M059J (cell line): Measurements from ENCODE around the gene PI4K2B. TPM values are rescaled to one million over a fixed set of nuclear protein-coding genes. Genes with fewer than 3 reads are reported as not detected.
"Not testable (repeated sequence)": the region's sequence is repeated elsewhere in the genome, so short reads cannot be mapped to it uniquely, and the experiment has no call there.

Experiments used
- DNase-seq: peaks from one replicate; pipeline ENCODE4 v3.0.0-alpha.2; 2012; ENCODE audit warnings: low read depth
- total RNA-seq: library from RNA; depleted of rRNA; stranded (reverse); fragments of >200 nt; shearing (Covaris generic); gene quantifications from 2 replicates; pipeline ENCODE4 v1.2.3, GENCODE V29; 2014

Gene PI4K2B
- total RNA-seq, 1 experiment from 2014 or later = 56.2 TPM

DNA sequence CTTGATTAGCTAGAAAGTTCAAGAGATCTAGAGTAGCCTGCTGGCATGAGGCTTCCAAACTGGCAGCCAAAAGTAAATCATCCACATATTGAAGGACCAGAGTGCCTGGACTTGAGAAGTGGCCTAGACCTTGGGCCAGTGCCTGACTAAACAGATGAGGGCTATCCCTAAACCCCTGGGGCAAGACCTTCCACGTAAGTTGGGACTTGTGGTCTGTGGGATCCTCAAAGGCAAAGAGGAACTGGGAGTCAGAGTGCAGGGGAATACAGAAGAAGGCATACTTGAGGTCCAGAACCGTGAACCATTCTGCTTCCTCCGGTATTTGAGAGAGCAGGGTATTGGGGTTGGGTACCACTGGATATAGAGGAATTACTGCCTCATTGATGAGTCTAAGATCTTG lies 8.4 kb downstream of the PI4K2B start:
- DNase-seq = not testable (repeated sequence)

DNA sequence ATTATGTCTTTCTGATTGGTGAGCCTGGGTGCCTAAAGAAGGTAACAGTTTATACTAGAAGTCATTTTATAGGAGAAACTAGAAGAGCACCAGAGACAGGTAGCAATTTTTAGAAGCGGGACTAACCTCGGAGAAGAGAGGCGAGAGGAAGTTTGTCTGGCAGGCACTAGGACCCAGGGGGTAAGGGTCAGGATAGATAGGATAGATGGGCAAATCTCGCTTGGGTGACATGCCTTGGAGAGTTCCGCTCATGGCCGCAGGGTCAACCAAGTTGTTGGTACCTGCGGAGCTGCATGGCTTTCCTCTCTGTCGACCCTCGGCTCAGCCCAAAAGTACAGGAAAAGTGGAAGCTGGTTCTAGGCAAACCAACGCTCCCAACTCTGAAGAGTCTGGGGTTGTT lies 11.3 kb downstream of the PI4K2B start:
- DNase-seq = no peak

DNA sequence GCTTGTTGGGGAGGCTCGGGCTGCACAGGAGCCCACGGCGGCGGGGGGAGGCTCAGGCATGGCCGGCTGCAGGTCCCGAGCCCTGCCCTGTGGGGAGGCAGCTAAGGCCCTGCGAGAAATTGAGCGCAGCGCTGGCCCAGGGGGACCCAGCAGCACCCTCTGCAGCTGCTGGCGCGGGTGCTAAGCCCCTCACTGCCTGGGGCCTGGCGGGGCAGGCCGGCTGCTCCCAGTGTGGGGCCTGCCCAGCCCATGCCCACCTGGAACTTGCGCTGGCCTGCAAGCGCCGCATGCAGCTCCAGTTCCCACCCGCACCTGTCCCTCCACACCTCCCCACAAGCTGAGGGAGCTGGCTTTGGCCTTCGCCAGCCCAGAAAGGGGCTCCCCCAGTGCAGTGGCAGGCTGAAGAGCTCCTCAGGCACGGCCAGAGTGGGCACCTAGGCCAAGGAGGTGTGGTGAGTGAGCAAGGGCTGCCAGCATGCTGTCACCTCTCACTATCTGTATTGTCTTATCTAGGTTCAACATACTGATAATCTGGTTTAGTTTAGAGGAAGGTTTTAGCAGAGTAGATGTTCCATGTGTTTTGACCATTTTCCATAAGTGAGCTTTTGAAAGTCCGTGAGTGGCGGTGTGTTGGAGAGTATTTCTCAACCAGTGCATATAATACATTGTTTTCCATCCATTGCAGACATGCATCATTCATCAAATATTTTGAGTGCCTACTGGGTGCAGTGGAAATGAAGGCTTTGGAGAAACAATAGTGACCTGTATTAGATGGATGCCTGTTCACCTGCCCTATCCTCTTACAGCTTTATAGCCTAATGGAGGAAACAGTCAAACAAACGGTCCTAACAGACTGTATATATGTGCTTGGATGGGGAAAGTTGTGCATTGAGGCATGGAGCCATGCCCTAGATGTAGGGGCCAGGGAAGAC lies 13.1 kb downstream of the PI4K2B start:
- no peak for DNase-seq

DNA sequence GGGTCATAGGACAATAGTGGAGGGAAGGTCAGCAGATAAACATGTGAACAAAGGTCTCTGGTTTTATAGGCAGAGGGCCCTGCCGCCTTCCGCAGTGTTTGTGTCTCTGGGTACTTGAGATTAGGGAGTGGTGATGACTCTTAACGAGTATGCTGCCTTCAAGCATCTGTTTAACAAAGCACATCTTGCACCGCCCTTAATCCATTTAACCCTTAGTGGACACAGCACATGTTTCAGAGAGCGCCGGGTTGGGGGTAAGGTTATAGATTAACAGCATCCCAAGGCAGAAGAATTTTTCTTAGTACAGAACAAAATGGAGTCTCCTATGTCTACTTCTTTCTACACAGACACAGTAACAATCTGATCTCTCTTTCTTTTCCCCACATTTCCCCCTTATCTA lies 15.0 kb downstream of the PI4K2B start:
- DNase-seq = not testable (repeated sequence)

DNA sequence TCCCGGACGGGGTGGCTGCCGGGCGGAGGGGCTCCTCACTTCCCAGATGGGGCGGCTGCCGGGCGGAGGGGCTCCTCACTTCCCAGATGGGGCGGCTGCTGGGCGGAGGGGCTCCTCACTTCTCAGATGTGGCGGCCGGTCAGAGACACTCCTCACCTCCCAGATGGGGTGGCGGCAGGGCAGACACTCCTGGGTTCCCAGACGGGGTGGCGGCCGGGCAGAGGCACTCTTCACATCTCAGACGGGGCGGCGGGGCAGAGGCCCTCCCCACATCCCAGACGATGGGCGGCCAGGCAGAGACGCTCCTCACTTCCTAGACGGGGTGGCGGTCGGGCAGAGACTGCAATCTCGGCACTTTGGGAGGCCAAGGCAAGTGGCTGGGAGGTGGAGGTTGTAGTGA lies 15.7 kb downstream of the PI4K2B start:
- not testable (repeated sequence) for DNase-seq

DNA sequence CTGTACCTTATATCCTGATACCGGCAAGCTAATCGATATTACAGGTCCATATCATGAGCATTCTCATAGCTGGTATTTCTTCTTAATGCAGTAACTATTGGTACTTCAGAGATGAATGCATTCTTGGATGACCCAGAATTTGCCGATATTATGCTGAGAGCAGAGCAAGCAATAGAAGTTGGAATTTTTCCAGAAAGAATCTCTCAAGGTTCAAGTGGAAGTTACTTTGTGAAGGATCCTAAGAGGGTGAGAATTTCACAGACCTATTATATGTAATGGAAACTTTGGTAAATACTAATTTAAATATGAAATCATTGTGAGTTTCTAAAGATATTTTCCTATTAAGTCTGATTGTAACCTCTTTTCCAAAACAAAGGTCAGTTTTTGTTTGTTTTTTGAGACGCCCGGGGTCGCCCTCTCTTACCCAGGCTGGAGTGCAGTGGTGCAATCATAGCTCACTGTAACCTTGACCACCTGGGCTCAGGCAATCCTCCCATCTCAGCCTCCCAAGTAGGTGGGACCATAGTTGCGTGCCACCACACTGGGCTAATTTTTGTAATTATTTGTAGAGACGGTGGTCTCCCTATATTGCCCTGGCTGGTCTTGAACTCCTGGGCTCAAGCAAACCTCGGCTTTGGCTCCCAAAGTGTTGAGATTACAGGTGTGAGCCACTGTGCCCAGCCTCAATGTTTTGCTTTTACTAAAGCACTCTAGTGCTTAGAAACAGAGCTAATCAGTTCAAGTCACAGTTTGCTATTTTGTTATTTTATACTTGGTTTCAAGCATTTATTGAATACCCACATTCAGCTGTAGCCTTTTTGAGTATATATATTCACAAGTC lies 18.6 kb downstream of the PI4K2B start:
- no peak for DNase-seq

DNA sequence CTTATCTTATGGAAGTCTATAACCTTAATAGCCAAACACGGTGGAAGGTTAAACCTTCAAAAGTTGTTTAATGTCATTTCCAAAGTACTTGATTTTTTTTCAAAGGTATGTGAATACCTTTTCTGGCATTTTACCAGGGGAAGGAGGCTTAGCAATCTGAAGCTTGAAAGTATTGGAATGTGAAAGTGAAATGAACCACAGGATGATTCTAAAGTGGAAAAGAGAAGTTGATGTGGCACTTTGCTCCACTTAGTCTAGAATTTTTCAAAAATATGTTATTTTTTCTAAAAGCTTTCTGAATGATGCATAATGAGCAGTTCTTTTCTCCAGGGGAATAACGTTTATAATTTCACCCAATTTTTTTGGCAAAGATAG lies 19.2 kb downstream of the PI4K2B start:
- peak; percentile 39 for DNase-seq

DNA sequence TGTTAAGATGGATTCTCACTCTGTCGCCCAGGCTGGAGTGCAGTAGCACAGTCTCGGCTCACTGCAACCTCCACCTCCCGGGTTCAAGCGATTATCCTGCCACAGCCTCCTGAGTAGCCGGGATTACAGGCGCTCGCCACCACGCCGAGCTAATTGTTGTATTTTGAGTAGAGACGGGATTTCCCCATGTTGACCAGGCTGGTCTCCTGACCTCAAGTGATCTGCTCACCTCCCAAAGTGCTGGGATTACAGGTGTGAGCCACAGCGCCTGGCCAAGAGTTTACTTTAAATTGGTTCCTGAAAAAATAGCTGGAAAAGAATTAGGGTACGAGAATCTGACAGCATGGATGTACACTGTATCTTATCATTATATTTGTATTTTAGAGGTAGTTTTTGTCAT lies 20.0 kb downstream of the PI4K2B start:
- DNase-seq = not testable (repeated sequence)

DNA sequence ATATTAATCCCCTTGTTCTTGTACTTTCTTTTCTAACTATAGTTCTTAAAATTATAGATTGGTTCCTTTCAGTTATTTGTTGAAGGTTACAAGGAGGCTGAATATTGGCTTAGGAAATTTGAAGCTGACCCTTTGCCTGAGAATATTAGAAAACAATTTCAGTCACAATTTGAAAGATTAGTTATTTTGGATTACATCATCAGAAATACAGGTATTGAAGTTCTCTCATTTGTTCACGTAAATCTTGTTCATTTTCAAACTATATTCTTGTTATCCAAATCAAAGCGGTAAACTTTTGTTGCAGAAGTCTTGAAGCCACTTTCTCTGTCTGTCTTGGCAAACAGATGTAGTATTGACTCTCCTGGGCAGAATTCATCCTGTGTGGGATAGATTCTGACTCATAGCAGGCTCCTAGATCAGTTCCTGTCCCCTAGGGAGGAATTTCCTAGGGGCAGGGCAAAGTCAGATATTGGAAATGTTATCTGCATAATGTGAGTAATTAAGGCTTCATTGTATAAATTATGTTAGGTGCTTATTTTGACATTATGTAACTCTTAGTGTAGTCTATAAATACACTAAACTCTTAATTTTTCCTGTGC lies 25.2 kb downstream of the PI4K2B start:
- peak; percentile 53 for DNase-seq

DNA sequence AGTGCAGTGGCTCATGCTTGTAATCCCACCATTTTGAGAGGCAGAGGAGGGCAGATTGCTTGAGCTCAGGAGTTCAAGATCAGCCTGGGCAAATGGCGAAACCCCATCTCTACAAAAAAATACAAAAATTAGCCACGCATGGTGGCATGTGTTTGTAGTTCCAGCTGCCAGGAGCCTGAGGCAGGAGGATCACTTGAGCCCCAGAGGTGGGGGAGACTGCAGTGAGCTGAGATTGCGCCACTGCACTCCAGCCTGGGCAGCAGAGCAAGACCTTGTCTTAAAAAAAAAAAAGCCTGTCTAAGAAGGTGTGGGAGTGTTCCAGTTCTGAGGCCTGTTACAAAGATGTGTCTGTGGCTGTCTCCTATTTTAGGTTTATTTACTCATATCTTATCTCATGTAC lies 38.0 kb downstream of the PI4K2B start:
- DNase-seq = no peak

DNA sequence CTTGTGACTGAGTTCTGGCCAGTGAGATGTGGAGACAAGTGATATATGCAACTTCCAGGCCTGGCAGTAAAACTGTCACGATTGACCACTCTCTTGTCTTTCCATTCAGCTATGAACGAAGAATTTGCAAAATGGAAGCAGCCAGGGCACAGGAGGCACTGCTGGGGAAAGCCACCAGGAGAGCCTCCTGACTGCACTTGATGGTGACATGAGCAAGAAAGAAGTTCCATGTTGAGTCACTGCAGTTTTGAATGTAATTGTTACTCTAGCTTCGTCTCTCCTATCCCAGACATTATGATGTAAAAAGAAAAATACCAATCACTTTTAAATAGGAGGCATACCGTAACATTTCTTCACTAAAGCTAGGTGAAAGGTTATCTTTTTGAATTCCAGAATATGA lies 46.4 kb downstream of the PI4K2B start:
- no peak for DNase-seq

DNA sequence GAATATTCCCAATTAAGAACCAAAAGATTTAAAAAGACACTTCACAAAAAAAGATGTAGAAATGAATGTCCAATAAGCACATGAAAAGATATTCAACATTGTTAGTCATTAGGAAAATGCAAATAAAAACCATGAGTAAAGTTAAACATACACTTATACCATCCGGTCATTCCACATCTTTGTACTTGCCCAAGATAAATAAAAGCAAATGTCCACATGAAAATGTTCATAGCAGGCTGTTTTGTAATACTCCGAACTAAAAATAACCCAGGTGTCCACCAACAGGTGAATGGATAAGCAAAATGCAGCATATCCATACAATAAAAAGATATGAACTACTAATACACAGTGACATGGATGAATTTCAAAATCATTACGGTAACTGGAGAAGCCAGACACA lies 50.1 kb downstream of the PI4K2B start:
- DNase-seq = no peak

DNA sequence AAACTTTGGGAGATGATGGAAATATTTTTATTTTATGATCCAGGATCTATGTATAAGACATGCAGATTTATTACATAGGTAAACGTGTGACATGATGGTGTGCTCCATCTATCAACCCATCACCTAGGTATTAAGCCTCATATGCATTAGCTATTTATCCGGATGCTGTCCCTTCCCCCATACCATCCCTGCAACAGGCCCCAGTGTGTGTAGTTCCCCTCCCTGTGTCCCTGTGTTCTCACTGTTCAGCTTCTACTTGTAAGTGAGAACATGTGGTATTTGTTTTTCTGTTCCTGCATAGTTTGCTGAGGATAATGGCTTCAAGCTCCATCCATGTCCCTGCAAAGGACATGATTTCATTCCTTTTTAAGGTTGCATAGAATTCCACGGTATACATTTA lies 50.6 kb downstream of the PI4K2B start:
- no peak for DNase-seq

DNA sequence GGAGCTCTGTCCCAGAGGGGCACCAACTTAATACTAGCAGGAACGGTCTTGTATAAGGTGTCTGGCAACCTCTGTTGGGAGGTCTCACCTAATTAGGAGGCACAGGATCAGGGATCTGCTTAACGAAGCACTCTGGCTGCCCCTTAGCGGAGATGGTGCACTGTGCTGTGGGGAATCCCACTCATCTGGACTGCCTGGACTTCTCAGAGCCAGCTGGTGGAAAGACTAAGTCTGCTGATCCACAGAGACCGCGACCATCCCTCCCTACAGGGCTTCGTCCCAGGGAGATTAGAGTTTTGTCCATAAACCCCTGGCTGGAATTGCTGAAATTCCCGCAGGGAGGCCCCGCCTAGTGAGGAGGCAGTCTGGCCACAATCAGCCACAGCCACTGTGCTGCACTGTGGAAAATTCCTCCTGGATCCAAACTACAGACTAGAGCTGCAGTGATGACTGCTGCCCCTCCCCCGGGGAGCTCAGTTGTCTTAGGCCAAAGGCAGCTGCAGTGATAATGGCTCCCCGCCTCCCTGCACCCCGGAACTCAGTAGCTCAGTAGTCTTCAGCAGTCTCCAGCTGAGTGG lies 56.7 kb downstream of the PI4K2B start:
- no peak for DNase-seq

DNA sequence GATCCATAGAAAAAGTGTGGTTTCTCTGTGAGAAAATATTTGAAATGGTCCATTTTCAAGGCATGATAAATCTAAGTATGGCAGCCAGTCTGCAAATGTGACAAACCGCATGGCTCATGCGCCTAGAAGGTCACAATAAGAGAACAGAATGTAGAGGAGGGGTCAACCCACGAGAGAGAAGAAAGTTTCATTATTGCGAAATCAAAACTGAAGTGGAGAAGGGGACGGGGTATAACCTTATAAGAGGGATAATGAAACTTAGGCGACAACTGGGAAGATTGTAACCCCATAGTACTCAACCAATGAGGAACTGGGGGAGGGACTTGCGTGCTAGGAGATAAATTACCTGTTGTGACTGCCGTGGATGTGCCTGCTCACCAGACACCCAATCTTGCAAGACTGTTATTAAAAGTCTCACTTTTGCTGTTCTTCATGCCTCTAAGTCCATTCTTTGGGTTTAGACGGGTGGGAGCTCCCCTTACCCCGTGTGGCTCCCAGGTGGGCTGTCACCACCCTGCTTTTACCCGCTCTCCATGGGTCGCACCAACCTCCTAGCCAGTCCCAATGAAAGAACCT lies 57.4 kb downstream of the PI4K2B start:
- no peak for DNase-seq

DNA sequence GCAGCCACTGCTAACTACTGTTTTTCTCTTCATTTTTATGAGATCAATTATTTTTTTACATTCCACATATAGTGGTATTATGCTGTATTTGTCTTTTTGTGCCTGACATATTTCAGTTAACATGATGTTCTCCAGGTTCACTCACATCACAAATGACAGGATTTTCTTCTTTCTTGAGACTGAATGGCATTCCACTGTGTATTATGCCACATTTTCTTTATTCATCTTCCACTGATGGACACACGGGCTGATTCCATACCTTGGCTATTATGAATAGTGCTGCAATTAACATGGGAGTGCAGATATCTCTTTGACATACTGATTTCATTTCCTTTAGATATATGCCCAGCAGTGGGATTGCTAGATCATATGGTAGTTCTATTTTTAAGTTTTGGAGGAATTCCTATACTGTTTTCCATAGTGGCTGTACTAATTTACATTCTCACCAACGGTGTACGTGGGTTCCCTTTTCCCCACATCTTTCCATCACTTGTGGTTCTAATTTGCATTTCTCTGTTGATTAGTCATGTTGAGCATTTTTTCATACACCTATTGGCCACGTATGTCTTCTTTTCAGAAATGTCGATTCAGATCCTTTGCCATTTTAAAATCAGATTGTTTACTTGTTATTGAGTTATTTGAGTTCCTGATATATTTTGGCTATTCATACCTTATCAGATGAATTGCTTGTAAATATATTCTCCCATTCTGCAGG lies 63.9 kb downstream of the PI4K2B start:
- no peak for DNase-seq

DNA sequence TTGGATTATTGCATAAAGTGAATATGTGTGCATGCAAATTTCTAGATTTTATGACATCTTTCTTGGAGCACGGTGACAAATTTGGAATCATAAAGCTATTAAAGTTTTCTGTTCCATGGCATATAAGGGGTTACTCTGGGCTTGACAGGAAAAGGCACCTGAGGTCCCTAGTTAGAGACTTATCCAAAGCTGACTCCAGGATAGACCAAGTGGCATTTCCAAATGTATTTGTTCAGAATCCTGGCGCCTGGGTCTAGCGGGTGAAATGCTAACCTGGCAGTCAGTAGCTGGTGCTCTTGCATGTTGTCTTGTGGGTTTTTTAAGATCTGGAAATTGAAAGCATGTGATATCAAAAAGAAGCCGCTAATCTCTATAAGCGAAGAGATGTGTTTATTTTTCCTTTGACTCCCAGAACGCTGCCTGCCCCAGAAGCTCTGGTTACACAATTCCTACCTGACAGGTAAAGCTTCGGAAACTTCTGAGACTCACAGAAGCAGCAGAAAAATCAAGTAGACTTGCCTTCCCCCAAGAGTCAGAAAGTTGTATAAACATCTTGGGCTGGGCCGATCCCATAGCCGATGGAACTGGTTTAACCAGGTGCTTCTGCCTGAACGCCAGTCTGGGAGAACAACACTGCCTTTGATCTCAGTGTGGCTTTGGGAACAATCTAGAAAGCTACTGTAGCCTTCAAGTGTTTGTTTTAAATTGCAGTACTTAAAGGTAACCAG lies 65.8 kb downstream of the PI4K2B start:
- no peak for DNase-seq

DNA sequence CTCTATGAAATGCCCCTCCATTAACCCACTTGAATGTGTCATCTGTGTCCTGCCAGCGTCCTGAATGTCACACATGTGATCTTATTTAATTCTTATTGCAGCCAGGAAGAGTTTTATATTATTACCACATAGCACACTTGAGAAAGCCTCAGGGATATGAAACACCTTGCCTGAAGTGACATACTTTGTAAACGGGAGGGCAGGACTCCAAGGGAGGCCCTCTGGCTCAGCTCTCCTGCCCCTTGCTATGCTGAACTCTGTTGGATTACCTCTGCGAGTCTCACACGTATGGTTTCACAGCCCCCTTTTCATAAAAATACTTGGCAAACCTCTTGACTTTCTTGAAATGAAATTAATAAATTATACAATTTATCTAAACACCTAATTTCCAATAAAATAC lies 67.6 kb downstream of the PI4K2B start:
- DNase-seq = no peak

DNA sequence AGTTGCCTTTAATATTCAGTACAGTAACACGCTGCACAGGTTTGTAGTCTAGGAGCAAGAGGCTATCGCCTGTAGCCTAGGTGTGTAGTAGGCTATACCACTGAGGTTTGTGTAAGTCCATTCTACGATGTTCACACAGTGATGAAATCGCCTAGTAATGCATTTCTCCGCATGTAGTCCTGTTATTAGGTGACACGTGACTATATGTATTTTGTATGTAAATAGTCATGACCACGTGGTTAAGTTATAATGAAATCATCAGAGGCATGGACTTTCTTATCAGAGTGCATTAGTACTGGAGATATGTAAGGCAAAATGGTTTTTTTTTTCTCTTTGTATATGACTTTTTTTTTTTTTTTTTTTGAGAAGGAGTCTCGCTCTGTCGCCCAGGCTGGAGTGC lies 68.8 kb downstream of the PI4K2B start:
- no peak for DNase-seq

DNA sequence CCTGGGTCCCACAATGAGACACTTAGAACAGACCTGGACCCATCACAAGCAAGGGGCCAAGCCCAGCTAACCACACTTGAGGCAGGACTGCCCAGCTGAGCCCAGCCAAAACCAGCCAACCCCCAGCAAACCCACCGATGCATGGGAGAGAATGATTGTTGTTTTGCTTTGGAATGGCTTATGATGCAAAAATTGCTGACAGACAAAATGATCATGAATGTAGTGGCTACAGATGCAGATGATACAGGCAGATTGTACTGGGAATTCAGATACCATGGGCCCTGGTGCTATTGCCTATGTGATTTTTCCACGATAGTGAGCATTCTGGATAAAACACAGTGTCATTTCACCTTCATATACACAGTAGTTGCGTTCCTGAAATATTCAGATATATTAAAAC lies 69.7 kb downstream of the PI4K2B start:
- DNase-seq = no peak
